NCI-H748 treated with DMSO at 0.1 percent for 48 hours (cell line): ENCODE results near the gene TRA2B.
A peak's percentile ranks its signal among the peaks of the same experiment; 100 is the strongest.

ENCODE experiments used
- DNase-seq: peaks from one replicate; lab custom pipeline; 2025; lab: John Stamatoyannopoulos, UW

The TRA2B gene

GRCh38 chr3:185937689-185938374 lies at the start of gene TRA2B:
TRA2B (minus strand) TSS chr3:185938014; CDS start chr3:185937860, 154 bp downstream.
- peak; percentile 86 for DNase-seq

DNA sequence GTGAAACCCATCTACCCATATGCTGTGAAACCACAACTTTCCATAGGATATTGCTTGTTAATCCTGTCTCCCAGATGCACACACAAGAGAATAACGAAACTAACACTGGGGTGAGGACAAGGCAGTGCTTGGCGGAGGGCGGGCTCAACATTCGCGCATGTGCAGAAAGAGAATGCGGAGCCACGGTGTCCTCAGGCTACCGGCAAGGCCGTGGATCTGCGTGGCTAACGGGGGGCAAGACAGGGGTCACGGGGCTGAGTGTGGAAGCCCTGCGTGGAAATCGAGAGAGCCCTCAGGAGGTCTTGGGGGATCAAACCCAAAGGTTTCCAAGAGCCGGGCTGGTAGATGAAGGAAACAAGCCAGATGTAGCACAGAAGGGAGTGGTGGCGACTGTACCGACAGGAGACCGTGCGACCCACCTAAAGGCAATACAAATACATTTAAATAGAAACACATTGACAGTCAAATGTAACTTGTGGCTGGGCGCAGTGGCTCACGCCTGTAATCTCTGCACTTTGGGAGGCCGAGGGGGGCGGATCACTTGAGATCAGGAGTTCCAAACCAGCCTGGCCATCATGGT lies 48.5 kb upstream of the TRA2B start:
- no peak for DNase-seq

GRCh38 chr3:185984203-185984602 lies 46.4 kb upstream of the TRA2B start:
- DNase-seq: no peak

GRCh38 chr3:185983495-185984141 lies 45.8 kb upstream of the TRA2B start:
- no peak for DNase-seq

GRCh38 chr3:185982632-185983031 lies 44.8 kb upstream of the TRA2B start:
- DNase-seq: no peak

GRCh38 chr3:185981621-185982020 lies 43.8 kb upstream of the TRA2B start:
- no peak for DNase-seq

DNA sequence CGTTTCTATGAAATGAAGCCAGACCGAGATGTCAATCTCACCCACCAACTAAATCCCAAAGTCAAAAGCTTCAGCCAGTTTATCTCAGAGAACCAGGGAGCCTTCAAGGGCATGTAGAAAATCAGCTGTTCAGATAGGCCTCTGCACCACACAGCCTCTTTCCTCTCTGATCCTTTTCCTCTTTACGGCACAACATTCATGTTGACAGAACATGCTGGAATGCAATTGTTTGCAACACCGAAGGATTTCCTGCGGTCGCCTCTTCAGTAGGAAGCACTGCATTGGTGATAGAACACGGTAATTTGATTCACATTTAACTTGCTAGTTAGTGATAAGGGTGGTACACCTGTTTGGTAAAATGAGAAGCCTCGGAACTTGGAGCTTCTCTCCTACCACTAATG lies 41.9 kb upstream of the TRA2B start:
- no peak for DNase-seq

DNA sequence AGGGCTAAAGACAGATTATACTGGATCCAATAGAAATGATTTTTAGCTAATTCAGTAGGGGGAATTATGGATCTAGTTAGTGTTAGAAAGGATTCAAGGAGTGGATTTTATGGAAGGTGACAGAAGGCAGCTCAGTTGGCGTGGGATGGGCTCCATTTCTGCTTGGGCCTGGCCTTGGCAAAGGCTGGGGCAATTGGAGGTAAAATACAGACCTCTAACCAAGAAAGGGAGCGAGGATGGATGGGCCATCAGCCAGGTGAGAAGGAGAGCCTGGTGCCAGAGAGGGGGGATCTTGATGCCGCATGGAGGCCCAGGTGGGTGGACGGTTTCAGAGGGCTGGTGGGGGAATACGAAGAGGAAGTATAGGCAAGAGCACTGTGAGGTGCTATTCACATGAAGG lies 40.7 kb upstream of the TRA2B start:
- DNase-seq: no peak

GRCh38 chr3:185977679-185978040 lies 39.8 kb upstream of the TRA2B start:
- DNase-seq: no peak

- peak; percentile 0 for DNase-seq
Measured at GRCh38 chr3:185976977-185977678, 39.3 kb upstream of the TRA2B start.

DNA sequence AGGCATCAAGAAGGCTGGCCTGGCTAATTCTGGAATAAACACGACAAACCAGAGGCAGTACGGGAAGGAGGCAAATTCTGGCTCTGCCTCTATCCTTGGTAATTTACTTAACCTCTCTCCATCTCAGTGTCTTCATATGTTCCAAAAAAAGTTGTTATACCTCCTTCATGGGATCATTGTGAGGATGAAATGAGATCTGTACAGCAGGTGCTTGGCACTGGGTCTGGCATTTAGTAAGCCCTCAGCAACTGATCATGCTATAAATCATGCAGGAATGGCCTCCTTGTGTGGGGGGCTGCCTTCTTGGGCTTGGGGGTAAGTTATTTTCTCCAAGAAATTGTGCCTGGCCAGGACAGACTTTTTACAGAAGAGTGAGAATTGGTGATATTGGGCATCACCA lies 38.3 kb upstream of the TRA2B start:
- DNase-seq: no peak

DNA sequence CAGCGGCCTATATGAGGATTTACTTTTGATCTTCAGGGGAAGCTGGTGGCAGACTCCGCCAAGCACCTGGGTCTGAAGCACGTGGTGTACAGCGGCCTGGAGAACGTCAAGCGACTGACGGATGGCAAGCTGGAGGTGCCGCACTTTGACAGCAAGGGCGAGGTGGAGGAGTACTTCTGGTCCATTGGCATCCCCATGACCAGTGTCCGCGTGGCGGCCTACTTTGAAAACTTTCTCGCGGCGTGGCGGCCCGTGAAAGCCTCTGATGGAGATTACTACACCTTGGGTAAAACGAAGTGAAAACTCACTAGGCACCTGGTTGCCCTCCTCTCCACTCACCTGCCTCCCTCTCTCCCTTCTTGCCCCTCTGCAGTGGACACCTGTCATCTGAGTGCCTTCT lies 33.8 kb upstream of the TRA2B start:
- DNase-seq: no peak

DNA sequence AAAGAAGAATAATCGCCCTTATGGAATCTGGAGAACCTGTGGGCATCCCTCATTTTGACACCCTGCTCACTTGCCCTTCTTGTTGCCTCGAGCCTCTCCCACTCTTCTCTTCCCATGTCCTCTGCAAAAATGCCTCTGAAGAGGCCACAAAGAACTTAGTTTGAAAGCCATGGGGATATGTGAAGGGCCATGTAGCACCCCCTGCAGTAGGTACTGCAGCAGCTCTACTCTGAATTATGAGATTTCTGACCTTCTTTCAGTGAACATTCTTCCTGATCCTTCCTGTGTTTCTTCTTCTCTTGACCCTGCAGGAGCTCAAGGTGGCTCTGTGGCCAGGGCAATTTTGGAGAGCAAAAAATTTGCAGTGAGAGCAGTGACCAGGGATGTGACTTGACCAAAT lies 30.4 kb upstream of the TRA2B start:
- DNase-seq: no peak

- DNase-seq: no peak
Measured at GRCh38 chr3:185966655-185967054, 28.8 kb upstream of the TRA2B start.

DNA sequence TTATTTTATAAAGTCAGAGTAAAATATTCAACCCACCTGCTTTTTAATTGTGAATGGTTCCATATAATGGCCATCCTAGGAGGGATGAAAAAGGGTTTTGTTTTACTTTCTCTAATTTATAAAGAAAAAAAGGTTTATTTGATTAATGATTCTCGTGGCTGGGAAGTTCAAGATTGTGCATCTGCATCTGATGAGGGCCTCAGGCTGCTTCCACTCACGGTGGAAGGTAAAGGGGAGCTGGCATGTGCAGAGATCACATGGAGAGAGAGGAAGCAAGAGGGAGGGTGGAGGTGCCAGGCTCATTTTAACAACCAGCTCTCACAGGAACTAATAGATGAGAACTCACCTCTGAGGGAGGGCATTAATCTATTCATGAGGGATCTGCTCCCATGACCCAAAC lies 27.7 kb upstream of the TRA2B start:
- DNase-seq: no peak

DNA sequence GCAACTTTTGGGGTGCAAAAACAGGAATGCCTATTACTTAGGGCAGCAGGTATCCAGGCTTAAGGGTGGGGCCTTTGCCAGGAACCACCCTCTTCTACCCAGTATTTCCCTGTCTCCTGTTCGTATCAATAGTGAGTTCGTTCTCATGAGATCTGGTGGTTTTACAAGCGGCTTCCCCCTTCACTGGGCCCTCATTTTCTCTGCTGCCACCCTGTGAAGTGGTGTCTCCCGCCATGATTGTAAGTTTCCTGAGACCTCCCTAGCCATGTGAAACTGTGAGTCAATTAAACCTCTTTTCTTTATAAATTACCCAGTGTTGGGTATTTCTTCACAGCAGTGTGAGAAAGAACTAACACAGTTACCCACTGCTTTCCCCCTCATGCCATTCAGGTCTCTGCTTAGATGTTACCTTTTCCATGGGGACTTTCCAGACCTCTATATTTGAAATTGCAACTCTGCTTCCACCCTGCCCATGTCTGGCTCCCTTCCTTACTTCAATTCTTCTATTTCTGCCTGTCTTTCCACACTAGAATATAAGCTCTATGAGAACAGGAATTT lies 23.9 kb upstream of the TRA2B start:
- DNase-seq: no peak

DNA sequence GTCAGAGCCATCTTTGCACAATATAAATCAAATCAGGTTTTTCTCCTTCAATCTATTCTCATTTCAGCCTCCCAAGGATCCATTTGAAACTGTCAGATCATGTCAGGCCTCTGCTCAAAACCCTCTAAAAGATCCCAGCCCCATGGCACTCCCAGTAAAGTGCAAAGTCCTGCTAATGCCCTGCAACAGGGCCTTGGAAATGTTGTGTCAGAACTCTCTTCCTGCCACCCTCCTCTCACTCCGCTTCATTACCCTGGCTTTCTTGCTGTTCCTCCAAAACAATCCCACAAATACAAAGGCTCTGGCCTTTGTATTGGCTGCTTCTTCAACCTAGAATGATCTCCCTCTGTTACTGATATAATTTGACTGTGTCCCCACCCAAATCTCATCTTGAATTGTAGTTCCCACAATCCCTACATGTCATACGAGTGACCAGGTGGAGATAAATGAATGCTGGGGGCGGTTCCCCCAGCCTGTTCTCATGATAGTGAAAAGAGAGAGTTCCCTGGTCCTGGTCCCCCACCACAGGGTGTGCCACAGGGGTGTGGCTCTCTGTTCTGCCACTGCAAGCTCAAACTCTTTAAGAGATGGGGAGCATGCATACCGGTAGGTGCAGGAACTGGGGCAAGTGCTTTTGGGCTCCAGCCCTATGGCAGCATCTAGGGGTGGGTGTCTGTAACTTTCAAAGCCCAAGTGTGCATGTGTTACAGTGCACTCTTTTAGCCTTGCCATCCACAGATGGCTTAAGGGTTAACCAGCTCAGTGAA lies 22.9 kb upstream of the TRA2B start:
- DNase-seq: no peak

GRCh38 chr3:185959609-185960521 lies 22.1 kb upstream of the TRA2B start:
- DNase-seq: no peak

- no peak for DNase-seq
Measured at GRCh38 chr3:185958626-185959025, 20.8 kb upstream of the TRA2B start.

GRCh38 chr3:185956244-185956643 lies 18.4 kb upstream of the TRA2B start:
- DNase-seq: no peak

GRCh38 chr3:185954366-185954723 lies 16.5 kb upstream of the TRA2B start:
- DNase-seq: no peak
